Mesothelial cell of epicardium (in vitro differentiated cells): Measurements from ENCODE around the gene SACS. TPM values are rescaled to one million over a fixed set of nuclear protein-coding genes. Genes with fewer than 3 reads are reported as not detected.

ENCODE experiments used
- DNase-seq, 2 experiments: peaks; one replicate each; pipeline ENCODE4 v3.0.0; 2021; ENCODE audit warnings: low spot score in 2 of 2; ENCODE audit not compliant: unreplicated experiment in 2 of 2
- H3K27ac Mint-ChIP-seq: 2 replicates; pipeline ENCODE4 v1.8.0; 2021; ENCODE audit warnings: mixed read lengths
- H3K27me3 Mint-ChIP-seq: 2 replicates; pipeline ENCODE4 v1.8.0; 2021; ENCODE audit warnings: low read depth, mixed read lengths
- H3K36me3 Mint-ChIP-seq: 2 replicates; pipeline ENCODE4 v1.8.0; 2021; ENCODE audit warnings: mixed read lengths
- H3K4me1 Mint-ChIP-seq: 2 replicates; pipeline ENCODE4 v1.8.0; 2021; ENCODE audit warnings: mixed read lengths
- H3K4me3 Mint-ChIP-seq: 2 replicates; pipeline ENCODE4 v1.8.0; 2021; ENCODE audit warnings: mild to moderate bottlenecking, moderate library complexity, mixed read lengths
- H3K9me3 Mint-ChIP-seq: 2 replicates; pipeline ENCODE4 v1.8.0; 2021; ENCODE audit warnings: mixed read lengths
- CTCF ChIP-seq: fragments of 200-600 bp; sonication (generic); IDR thresholded peaks from one replicate; pipeline ENCODE4 v1.5.0; 2021; ENCODE audit warnings: antibody characterized with exemption; ENCODE audit not compliant: unreplicated experiment
- total RNA-seq: library from RNA; stranded (reverse); gene quantifications from 3 replicates; pipeline ENCODE4 v1.2.1, GENCODE V29; 2021

Gene SACS
- total RNA-seq, 1 donor from 2014 or later = 18.7 TPM

- Mint-ChIP-seq H3K4me3 (no peak overlapping the region), H3K27me3 (no peaks in the 10 kb centered on the region), H3K27ac (no peak overlapping the region), H3K4me1 (no peaks in the 10 kb centered on the region), H3K36me3 (peaks cover 66% of the 10 kb centered on the region), H3K9me3 (peaks cover 58% of the 10 kb centered on the region)
- no peak for TF ChIP-seq CTCF
- no peak for DNase-seq
Measured at GRCh38 chr13:23339225-23339624, 94.3 kb downstream of the SACS start.

- Mint-ChIP-seq H3K27me3 (no peaks in the 10 kb centered on the region), H3K27ac (no peak overlapping the region), H3K9me3 (peaks cover 48% of the 10 kb centered on the region), H3K4me3 (no peak overlapping the region), H3K36me3 (peaks cover 48% of the 10 kb centered on the region), H3K4me1 (no peaks in the 10 kb centered on the region)
- no peak for TF ChIP-seq CTCF
- no peak for DNase-seq
Measured at GRCh38 chr13:23330356-23330755, 103.1 kb downstream of the SACS start.

- no peak for TF ChIP-seq CTCF
- Mint-ChIP-seq H3K4me1 (peaks cover 30% of the 10 kb centered on the region), H3K9me3 (peaks cover 4% of the 10 kb centered on the region), H3K4me3 (no peak overlapping the region), H3K27me3 (no peaks in the 10 kb centered on the region), H3K27ac (no peak overlapping the region), H3K36me3 (no peaks in the 10 kb centered on the region)
- no peak for DNase-seq
Measured at GRCh38 chr13:23325191-23325590, 108.3 kb downstream of the SACS start.

GRCh38 chr13:23323946-23324709 is 109.4 kb downstream of the SACS start:
- no peak for TF ChIP-seq CTCF
- H3K27ac Mint-ChIP-seq = no peak overlapping the region
- H3K36me3 Mint-ChIP-seq = no peaks in the 10 kb centered on the region
- H3K4me3 Mint-ChIP-seq = no peak overlapping the region
- DNase-seq = no peak
- no peaks in the 10 kb centered on the region for H3K27me3 Mint-ChIP-seq
- H3K4me1 Mint-ChIP-seq = peaks cover 37% of the 10 kb centered on the region
- no peaks in the 10 kb centered on the region for H3K9me3 Mint-ChIP-seq

- no peak overlapping the region for H3K4me3 Mint-ChIP-seq
Measured at GRCh38 chr13:23322353-23323336, 110.9 kb downstream of the SACS start.

More at GRCh38 chr13:23322353-23323336, 110.9 kb downstream of the SACS start:
- no peak for DNase-seq
- Mint-ChIP-seq H3K4me1 (peaks cover 41% of the 10 kb centered on the region), H3K36me3 (peaks cover 5% of the 10 kb centered on the region), H3K27me3 (no peaks in the 10 kb centered on the region), H3K9me3 (peaks cover 5% of the 10 kb centered on the region), H3K27ac (peak overlapping the region; percentile 87)
- TF ChIP-seq CTCF = no peak
